Fibroblast of lung (primary cell): ENCODE measurements around the gene CRY1. TPM values are rescaled to one million over a fixed set of nuclear protein-coding genes. Genes with fewer than 3 reads are reported as not detected.

Source experiments
- DNase-seq, 2 donors: peaks; one replicate each; pipeline versions ENCODE4 v3.0.0 to v3.0.0-alpha.2; 2010; ENCODE audit warnings: low read depth in 2 of 2
- H2AFZ ChIP-seq: 2 replicates; pipeline ENCODE4 v1.5.1; 2012; ENCODE audit warnings: low read length, control low read depth, inconsistent platforms
- H3K27ac ChIP-seq: 2 replicates; pipeline ENCODE4 v1.5.1; 2011; ENCODE audit warnings: low read length, control low read depth; ENCODE audit not compliant: insufficient read depth
- H3K27me3 ChIP-seq: 2 replicates; pipeline ENCODE4 v1.5.1; 2011; ENCODE audit warnings: mild to moderate bottlenecking, low read length; ENCODE audit not compliant: control insufficient read depth, insufficient read depth
- H3K36me3 ChIP-seq: 2 replicates; pipeline ENCODE4 v1.5.1; 2011; ENCODE audit warnings: low read length; ENCODE audit not compliant: control insufficient read depth, insufficient read depth
- H3K4me1 ChIP-seq: 2 replicates; pipeline ENCODE4 v1.5.1; 2011; ENCODE audit warnings: low read length; ENCODE audit not compliant: control insufficient read depth, insufficient read depth; ENCODE audit errors: extremely low read depth
- H3K4me2 ChIP-seq: 2 replicates; pipeline ENCODE4 v1.5.1; 2011; ENCODE audit warnings: low read length, control low read depth; ENCODE audit not compliant: insufficient read depth; ENCODE audit errors: extremely low read depth
- H3K4me3 ChIP-seq, 4 experiments: fragments of 200-600 bp in 1 of 4; sonication (generic) in 1 of 4; replicated peaks in 1 of 4; 2 replicates each; pipeline ENCODE4 v1.5.1; 2011 to 2016; ENCODE audit warnings: low read length in 4 of 4, low read depth in 3 of 4, mild to moderate bottlenecking in 3 of 4, control low read depth in 2 of 4, inconsistent platforms in 1 of 4, mixed read lengths in 1 of 4; ENCODE audit not compliant: insufficient read depth in 1 of 4; ENCODE audit errors: control extremely low read depth in 1 of 4
- H3K79me2 ChIP-seq: 2 replicates; pipeline ENCODE4 v1.5.1; 2012; ENCODE audit warnings: mild to moderate bottlenecking, low read length, inconsistent platforms; ENCODE audit not compliant: control insufficient read depth, insufficient read depth
- H3K9ac ChIP-seq: 2 replicates; pipeline ENCODE4 v1.5.1; 2011; ENCODE audit warnings: mild to moderate bottlenecking, low read length, control low read depth; ENCODE audit not compliant: insufficient read depth
- H3K9me3 ChIP-seq: 2 replicates; pipeline ENCODE4 v1.5.1; 2012; ENCODE audit warnings: low read depth, low read length; ENCODE audit not compliant: control insufficient read depth, insufficient read depth
- H4K20me1 ChIP-seq: 2 replicates; pipeline ENCODE4 v1.5.1; 2011; ENCODE audit warnings: low read length; ENCODE audit not compliant: control insufficient read depth, insufficient read depth; ENCODE audit errors: extremely low read depth
- CTCF ChIP-seq, 2 donors: IDR thresholded peaks in 1 of 2; conservative IDR thresholded peaks in 1 of 2; 1 replicate in 1 of 2; 2 replicates in 1 of 2; pipeline ENCODE4 v1.5.1; 2011 to 2012; ENCODE audit warnings: low read length in 2 of 2, control low read depth in 1 of 2, inconsistent platforms in 1 of 2, low read depth in 1 of 2, mild to moderate bottlenecking in 1 of 2
- EZH2 ChIP-seq: IDR thresholded peaks from 2 replicates; pipeline ENCODE4 v1.5.1; 2012; ENCODE audit warnings: low read length, control low read depth, mild to moderate bottlenecking; ENCODE audit errors: missing control alignments
- polyA plus RNA-seq, 2 donors: library from polyadenylated mRNA; depleted of rRNA in 1 of 2; stranded (reverse) in 1 of 2; unstranded in 1 of 2; fragments of >200 nt; gene quantifications; 2 replicates each; pipeline ENCODE4 v1.2.1, GENCODE V29; 2011 to 2012; ENCODE audit warnings: missing spikeins in 1 of 2
- total RNA-seq: library from RNA; depleted of rRNA; stranded (reverse); fragments of >200 nt; gene quantifications from 2 replicates; pipeline ENCODE4 v1.2.1, GENCODE V29; 2014

CRY1 gene
- total and polyA plus RNA-seq, 2 donors (not counting 1 experiment from before 2014, with no cell fraction given): 9.6 to 12.9 TPM

GRCh38 chr12:106985479-106985878 is 107.9 kb downstream of the CRY1 start:
- Histone ChIP-seq H3K79me2 (no peaks in the 10 kb centered on the region), H3K4me2 (no peak overlapping the region), H3K4me3 (peak overlapping the region in 1 of 4 experiments; percentile 76), H3K4me1 (peaks cover 7% of the 10 kb centered on the region), H3K27me3 (no peaks in the 10 kb centered on the region), H3K9ac (no peak overlapping the region), H4K20me1 (no peaks in the 10 kb centered on the region), H3K27ac (no peak overlapping the region), H2AFZ (no peak overlapping the region), H3K9me3 (no peaks in the 10 kb centered on the region), H3K36me3 (no peaks in the 10 kb centered on the region)
- no peak for DNase-seq
- no peak for TF ChIP-seq CTCF (conservative IDR thresholded peaks at IDR 0.05 in 1 of 2, IDR thresholded peaks at IDR 0.05 in 1 of 2; ENCODE audit: low read depth in 1 of 2, low read length in 2 of 2)
- no peak for TF ChIP-seq EZH2

GRCh38 chr12:106984588-106985137 is 108.7 kb downstream of the CRY1 start:
- H2AFZ ChIP-seq: no peak overlapping the region
- TF ChIP-seq EZH2 (no peak), CTCF (conservative IDR thresholded peaks at IDR 0.05 in 1 of 2, IDR thresholded peaks at IDR 0.05 in 1 of 2; ENCODE audit: low read depth in 1 of 2, low read length in 2 of 2) (no peak)
- peaks cover 5% of the 10 kb centered on the region for H3K4me1 ChIP-seq
- H3K36me3 ChIP-seq: no peaks in the 10 kb centered on the region
- H3K9me3 ChIP-seq: no peaks in the 10 kb centered on the region
- DNase-seq: no peak
- no peak overlapping the region for H3K27ac ChIP-seq
- H3K27me3 ChIP-seq: no peaks in the 10 kb centered on the region
- no peak overlapping the region for H3K4me2 ChIP-seq
- H3K4me3 ChIP-seq: no peak overlapping the region
- no peak overlapping the region for H3K9ac ChIP-seq
- no peaks in the 10 kb centered on the region for H4K20me1 ChIP-seq
- no peaks in the 10 kb centered on the region for H3K79me2 ChIP-seq

GRCh38 chr12:106982229-106982628 is 111.1 kb downstream of the CRY1 start:
- no peak overlapping the region for H3K4me3 ChIP-seq
- no peaks in the 10 kb centered on the region for H3K27me3 ChIP-seq
- DNase-seq: no peak
- H3K36me3 ChIP-seq: no peaks in the 10 kb centered on the region
- no peak overlapping the region for H3K9ac ChIP-seq
- TF ChIP-seq EZH2 (no peak), CTCF (conservative IDR thresholded peaks at IDR 0.05 in 1 of 2, IDR thresholded peaks at IDR 0.05 in 1 of 2; ENCODE audit: low read depth in 1 of 2, low read length in 2 of 2) (no peak)
- no peaks in the 10 kb centered on the region for H3K9me3 ChIP-seq
- no peak overlapping the region for H3K4me2 ChIP-seq
- peaks cover 7% of the 10 kb centered on the region for H3K4me1 ChIP-seq
- H4K20me1 ChIP-seq: no peaks in the 10 kb centered on the region
- H3K79me2 ChIP-seq: no peaks in the 10 kb centered on the region
- no peak overlapping the region for H2AFZ ChIP-seq
- no peak overlapping the region for H3K27ac ChIP-seq
